GM18505 (cell line): ENCODE data around the gene ZCRB1.
"Not testable (repeated sequence)": the region's sequence is repeated elsewhere in the genome, so short reads cannot be mapped to it uniquely, and the experiment has no call there.

Experiments used
- ATAC-seq: cut with Tn5 transposase; IDR thresholded peaks from one replicate; pipeline ENCODE4 v1.9.1; 2021; ENCODE audit not compliant: unreplicated experiment
- POLR2A ChIP-seq: IDR thresholded peaks from 4 replicates; pipeline ENCODE4 v1.6.1; 2011; ENCODE audit warnings: borderline replicate concordance; ENCODE audit not compliant: insufficient read depth, insufficient read length; ENCODE audit errors: extremely low read depth

The ZCRB1 gene

GRCh38 chr12:42346403-42347002 is 20.6 kb upstream of the ZCRB1 start:
- no peak for TF ChIP-seq POLR2A
- no peak for ATAC-seq

- TF ChIP-seq POLR2A = no peak
- no peak for ATAC-seq
Observed at GRCh38 chr12:42343721-42344120, 17.8 kb upstream of the ZCRB1 start.

- ATAC-seq = no peak
- TF ChIP-seq POLR2A = no peak
Observed at GRCh38 chr12:42342028-42342427, 16.1 kb upstream of the ZCRB1 start.

GRCh38 chr12:42338280-42338679 is 12.4 kb upstream of the ZCRB1 start:
- ATAC-seq = no peak
- TF ChIP-seq POLR2A = no peak

GRCh38 chr12:42336286-42336685 is 10.4 kb upstream of the ZCRB1 start:
- ATAC-seq = no peak

GRCh38 chr12:42332301-42333285 is 6.7 kb upstream of the ZCRB1 start:
- peak; percentile 63 for ATAC-seq

More at GRCh38 chr12:42336286-42336685, 10.4 kb upstream of the ZCRB1 start:
- no peak for TF ChIP-seq POLR2A

GRCh38 chr12:42330097-42330496 is 4.2 kb upstream of the ZCRB1 start:
- not testable (repeated sequence) for ATAC-seq

More at GRCh38 chr12:42332301-42333285, 6.7 kb upstream of the ZCRB1 start:
- TF ChIP-seq POLR2A = no peak

- no peak for TF ChIP-seq POLR2A
- no peak for ATAC-seq
Observed at GRCh38 chr12:42327227-42327590, 1.3 kb upstream of the ZCRB1 start.

- TF ChIP-seq POLR2A = no peak
- ATAC-seq = peak; percentile 13
Observed at GRCh38 chr12:42326541-42327226, 790 bp upstream of the ZCRB1 start.

GRCh38 chr12:42325326-42325652 is 605 bp downstream of the ZCRB1 start:
- no peak for ATAC-seq
- no peak for TF ChIP-seq POLR2A

GRCh38 chr12:42323856-42324255 is 2.0 kb downstream of the ZCRB1 start:
- TF ChIP-seq POLR2A = no peak
- no peak for ATAC-seq

GRCh38 chr12:42322567-42322966 is 3.3 kb downstream of the ZCRB1 start:
- no peak for ATAC-seq
- TF ChIP-seq POLR2A = no peak

GRCh38 chr12:42320796-42321195 is 5.1 kb downstream of the ZCRB1 start:
- ATAC-seq = no peak
- no peak for TF ChIP-seq POLR2A

GRCh38 chr12:42315108-42315507 is 10.8 kb downstream of the ZCRB1 start:
- no peak for ATAC-seq
- no peak for TF ChIP-seq POLR2A
